ENCODE results near the gene OR56A5.

Gene OR56A5

DNA sequence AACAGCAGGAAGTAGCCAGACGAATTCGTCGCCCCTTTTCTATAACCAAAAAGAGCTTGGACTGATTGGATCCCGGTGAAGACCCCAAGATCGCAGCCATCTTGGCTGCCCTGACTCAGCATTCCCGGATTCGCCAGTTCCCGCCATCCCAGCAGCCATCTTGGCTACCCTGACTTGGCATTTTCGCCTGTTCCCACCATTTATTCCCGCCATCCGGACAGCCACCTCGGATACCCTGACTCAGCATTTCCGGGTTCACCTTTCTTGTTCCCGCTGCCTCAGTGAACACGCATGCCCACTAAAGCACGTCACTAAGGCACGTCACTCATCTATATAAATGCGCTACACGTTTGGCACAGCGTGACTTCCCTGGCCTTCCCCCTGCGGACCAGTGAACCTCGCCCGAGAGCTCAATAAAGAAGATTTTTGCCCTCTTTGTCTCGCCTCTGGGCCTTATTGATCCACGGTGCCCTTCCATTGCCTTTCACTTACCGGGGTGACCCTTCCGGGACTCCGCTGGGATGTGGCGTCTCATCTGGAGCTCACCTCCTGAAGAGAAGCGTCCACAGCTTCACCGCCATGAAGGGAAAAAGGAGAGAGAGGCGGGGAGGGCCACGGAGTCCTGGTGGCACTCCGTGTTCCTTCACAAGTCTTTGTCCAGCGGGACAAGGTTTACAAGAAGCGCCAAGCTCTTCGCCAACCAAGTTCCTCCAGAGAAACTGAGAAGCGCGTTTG lies 30.3 kb downstream of the OR56A5 start:
- no peaks in the 10 kb centered on the region for H3K27me3 ChIP-seq (ENCODE audit: control insufficient read depth in 5 of 5, insufficient read depth in 4 of 5, low read length in 5 of 5)
- no peaks in the 10 kb centered on the region for H3K36me3 ChIP-seq (ENCODE audit: control insufficient read depth in 5 of 5, insufficient read depth in 5 of 5, low read length in 5 of 5)
- H3K27ac ChIP-seq (ENCODE audit: low read depth, low read length) = no peak overlapping the region
- no peak overlapping the region for H3K9ac ChIP-seq (ENCODE audit: low read length in 5 of 5)
- H3K4me3 ChIP-seq (ENCODE audit: low read depth in 1 of 5, low read length in 5 of 5) = no peak overlapping the region
- no peaks in the 10 kb centered on the region for H3K4me1 ChIP-seq (ENCODE audit: control insufficient read depth in 5 of 5, insufficient read depth in 5 of 5, low read length in 5 of 5)
- peaks cover 0 to 6% (median 4%) of the 10 kb centered on the region in 5 donors for H3K9me3 ChIP-seq (ENCODE audit: control insufficient read depth in 5 of 5, low read length in 5 of 5)

- H3K9me3 ChIP-seq (ENCODE audit: control insufficient read depth in 5 of 5, low read length in 5 of 5) = peaks cover 0 to 8% (median 4%) of the 10 kb centered on the region in 5 donors
These were observed 35.2 kb downstream of the OR56A5 start for GRCh38 chr11:5933116-5933515.

DNA sequence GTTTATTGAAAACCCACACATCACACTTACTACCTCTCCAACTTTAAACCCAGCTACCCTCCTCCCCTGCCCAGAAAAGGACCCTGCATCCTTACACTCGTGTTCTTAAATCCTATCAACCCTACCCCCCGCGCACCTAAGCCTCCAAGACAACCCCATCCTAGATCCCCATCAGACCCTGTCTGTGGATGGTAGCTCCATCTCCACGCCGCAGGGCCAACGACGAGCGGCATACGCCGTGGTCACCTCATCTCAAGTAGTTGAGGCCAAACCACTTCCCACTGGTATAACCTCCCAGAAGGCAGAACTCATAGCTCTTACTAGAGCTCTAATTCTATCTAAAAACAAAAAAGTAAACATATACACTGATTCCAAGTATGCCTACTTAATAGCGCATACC lies 35.6 kb downstream of the OR56A5 start:
- H3K9ac ChIP-seq (ENCODE audit: low read length in 5 of 5) = no peak overlapping the region
- no peaks in the 10 kb centered on the region for H3K27me3 ChIP-seq (ENCODE audit: control insufficient read depth in 5 of 5, insufficient read depth in 4 of 5, low read length in 5 of 5)
- H3K27ac ChIP-seq (ENCODE audit: low read depth, low read length) = no peak overlapping the region
- H3K9me3 ChIP-seq (ENCODE audit: control insufficient read depth in 5 of 5, low read length in 5 of 5) = peaks cover 0 to 5% (median 4%) of the 10 kb centered on the region in 5 donors
- H3K4me1 ChIP-seq (ENCODE audit: control insufficient read depth in 5 of 5, insufficient read depth in 5 of 5, low read length in 5 of 5) = no peaks in the 10 kb centered on the region
- no peaks in the 10 kb centered on the region for H3K36me3 ChIP-seq (ENCODE audit: control insufficient read depth in 5 of 5, insufficient read depth in 5 of 5, low read length in 5 of 5)
- no peak overlapping the region for H3K4me3 ChIP-seq (ENCODE audit: low read depth in 1 of 5, low read length in 5 of 5)

More at GRCh38 chr11:5933116-5933515, 35.2 kb downstream of the OR56A5 start:
- no peaks in the 10 kb centered on the region for H3K36me3 ChIP-seq (ENCODE audit: control insufficient read depth in 5 of 5, insufficient read depth in 5 of 5, low read length in 5 of 5)
- H3K4me1 ChIP-seq (ENCODE audit: control insufficient read depth in 5 of 5, insufficient read depth in 5 of 5, low read length in 5 of 5) = no peaks in the 10 kb centered on the region
- H3K27me3 ChIP-seq (ENCODE audit: control insufficient read depth in 5 of 5, insufficient read depth in 4 of 5, low read length in 5 of 5) = no peaks in the 10 kb centered on the region
- no peak overlapping the region for H3K4me3 ChIP-seq (ENCODE audit: low read depth in 1 of 5, low read length in 5 of 5)
- no peak overlapping the region for H3K9ac ChIP-seq (ENCODE audit: low read length in 5 of 5)
- no peak overlapping the region for H3K27ac ChIP-seq (ENCODE audit: low read depth, low read length)

DNA sequence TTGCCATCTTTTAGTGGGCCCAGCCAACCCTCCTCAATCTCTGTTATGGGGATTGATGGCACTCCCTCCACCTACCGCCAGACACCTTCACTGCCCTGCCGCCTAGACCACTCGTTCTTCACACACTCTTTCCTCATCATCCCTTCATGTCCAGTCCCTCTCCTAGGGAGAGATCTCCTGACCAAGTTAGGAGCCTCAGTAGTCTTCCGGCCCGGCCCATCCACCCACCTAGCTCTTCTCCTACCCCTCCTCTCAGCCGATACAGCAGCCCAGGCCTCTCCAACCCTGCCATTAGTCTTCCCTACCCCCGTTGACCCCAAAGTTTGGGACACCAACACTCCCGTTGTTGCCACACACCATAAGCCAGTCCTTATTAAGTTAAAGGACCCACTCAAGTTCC lies 37.2 kb downstream of the OR56A5 start:
- peaks cover 0 to 5% (median 4%) of the 10 kb centered on the region in 5 donors for H3K9me3 ChIP-seq (ENCODE audit: control insufficient read depth in 5 of 5, low read length in 5 of 5)
- no peak overlapping the region for H3K4me3 ChIP-seq (ENCODE audit: low read depth in 1 of 5, low read length in 5 of 5)
- H3K27me3 ChIP-seq (ENCODE audit: control insufficient read depth in 5 of 5, insufficient read depth in 4 of 5, low read length in 5 of 5) = no peaks in the 10 kb centered on the region
- no peak overlapping the region for H3K9ac ChIP-seq (ENCODE audit: low read length in 5 of 5)
- H3K27ac ChIP-seq (ENCODE audit: low read depth, low read length) = no peak overlapping the region
- H3K4me1 ChIP-seq (ENCODE audit: control insufficient read depth in 5 of 5, insufficient read depth in 5 of 5, low read length in 5 of 5) = no peaks in the 10 kb centered on the region
- H3K36me3 ChIP-seq (ENCODE audit: control insufficient read depth in 5 of 5, insufficient read depth in 5 of 5, low read length in 5 of 5) = no peaks in the 10 kb centered on the region

- no peak overlapping the region for H3K9ac ChIP-seq (ENCODE audit: low read length in 5 of 5)
- no peak overlapping the region for H3K4me3 ChIP-seq (ENCODE audit: low read depth in 1 of 5, low read length in 5 of 5)
- no peaks in the 10 kb centered on the region for H3K27me3 ChIP-seq (ENCODE audit: control insufficient read depth in 5 of 5, insufficient read depth in 4 of 5, low read length in 5 of 5)
- H3K4me1 ChIP-seq (ENCODE audit: control insufficient read depth in 5 of 5, insufficient read depth in 5 of 5, low read length in 5 of 5) = no peaks in the 10 kb centered on the region
- H3K36me3 ChIP-seq (ENCODE audit: control insufficient read depth in 5 of 5, insufficient read depth in 5 of 5, low read length in 5 of 5) = no peaks in the 10 kb centered on the region
- H3K27ac ChIP-seq (ENCODE audit: low read depth, low read length) = no peak overlapping the region
- H3K9me3 ChIP-seq (ENCODE audit: control insufficient read depth in 5 of 5, low read length in 5 of 5) = peaks cover 0 to 5% (median 4%) of the 10 kb centered on the region in 5 donors
These were observed 37.7 kb downstream of the OR56A5 start for GRCh38 chr11:5930614-5931013.

DNA sequence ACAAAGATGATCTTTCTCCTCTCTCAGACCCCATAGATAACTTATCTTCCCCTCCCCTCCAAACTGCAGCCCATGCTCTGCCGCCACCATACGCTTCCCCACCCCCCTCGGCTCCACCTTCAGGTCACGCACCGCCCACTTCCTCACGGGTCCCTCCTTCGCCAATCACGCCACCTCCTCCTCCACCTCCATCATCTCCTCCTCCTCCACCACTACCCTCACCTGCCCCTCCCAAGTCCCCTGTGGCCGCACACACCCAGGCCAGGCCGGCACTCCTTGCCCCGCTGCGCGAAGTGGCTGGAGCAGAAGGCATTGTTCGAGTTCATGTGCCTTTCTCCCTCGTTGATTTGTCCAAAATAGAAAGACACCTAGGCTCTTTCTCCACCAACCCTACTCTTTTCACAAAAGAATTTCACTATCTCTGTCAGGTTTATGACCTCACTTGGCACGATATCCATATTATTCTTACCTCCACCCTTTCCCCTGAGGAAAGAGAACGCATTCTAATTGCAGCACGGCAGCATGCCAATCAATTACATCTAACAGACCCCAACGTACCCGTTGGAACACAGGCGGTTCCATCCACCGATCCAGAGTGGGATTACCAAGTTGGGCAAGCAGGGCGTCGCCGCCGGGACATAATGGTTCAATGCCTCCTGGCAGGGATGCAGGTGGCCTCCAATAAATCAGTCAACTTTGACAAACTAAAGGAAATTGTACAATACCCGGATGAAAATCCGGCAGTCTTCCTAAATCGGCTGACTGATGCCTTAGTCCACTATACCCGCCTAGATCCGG lies 38.5 kb downstream of the OR56A5 start:
- H3K27me3 ChIP-seq (ENCODE audit: control insufficient read depth in 5 of 5, insufficient read depth in 4 of 5, low read length in 5 of 5) = no peaks in the 10 kb centered on the region
- peaks cover 0 to 5% (median 4%) of the 10 kb centered on the region in 5 donors for H3K9me3 ChIP-seq (ENCODE audit: control insufficient read depth in 5 of 5, low read length in 5 of 5)
- H3K4me1 ChIP-seq (ENCODE audit: control insufficient read depth in 5 of 5, insufficient read depth in 5 of 5, low read length in 5 of 5) = no peaks in the 10 kb centered on the region
- no peaks in the 10 kb centered on the region for H3K36me3 ChIP-seq (ENCODE audit: control insufficient read depth in 5 of 5, insufficient read depth in 5 of 5, low read length in 5 of 5)
- no peak overlapping the region for H3K9ac ChIP-seq (ENCODE audit: low read length in 5 of 5)
- H3K27ac ChIP-seq (ENCODE audit: low read depth, low read length) = no peak overlapping the region
- H3K4me3 ChIP-seq (ENCODE audit: low read depth in 1 of 5, low read length in 5 of 5) = no peak overlapping the region

DNA sequence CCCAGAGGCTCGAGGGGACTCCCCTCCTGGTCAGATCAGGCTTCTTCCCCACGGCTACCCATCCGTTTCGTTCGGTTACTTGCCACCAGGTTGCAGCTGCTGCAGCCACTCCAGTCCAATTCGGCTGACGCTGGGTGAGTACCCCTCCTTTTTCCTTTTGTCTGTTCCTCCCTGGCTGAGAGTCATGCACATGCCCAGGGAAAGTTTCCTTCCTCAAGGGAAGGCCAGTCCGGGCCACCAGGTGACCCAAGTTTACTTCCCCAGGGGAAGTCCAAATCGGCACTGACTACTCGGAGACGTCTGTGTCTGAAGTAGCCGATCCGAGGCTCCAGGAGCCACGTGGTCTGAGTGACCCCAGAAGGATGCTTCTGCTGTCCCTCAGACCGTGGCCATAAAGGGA lies 39.5 kb downstream of the OR56A5 start:
- H3K4me3 ChIP-seq (ENCODE audit: low read depth in 1 of 5, low read length in 5 of 5) = no peak overlapping the region
- no peak overlapping the region for H3K9ac ChIP-seq (ENCODE audit: low read length in 5 of 5)
- no peaks in the 10 kb centered on the region for H3K4me1 ChIP-seq (ENCODE audit: control insufficient read depth in 5 of 5, insufficient read depth in 5 of 5, low read length in 5 of 5)
- H3K36me3 ChIP-seq (ENCODE audit: control insufficient read depth in 5 of 5, insufficient read depth in 5 of 5, low read length in 5 of 5) = no peaks in the 10 kb centered on the region
- H3K9me3 ChIP-seq (ENCODE audit: control insufficient read depth in 5 of 5, low read length in 5 of 5) = peaks cover 0 to 7% (median 6%) of the 10 kb centered on the region in 5 donors
- H3K27me3 ChIP-seq (ENCODE audit: control insufficient read depth in 5 of 5, insufficient read depth in 4 of 5, low read length in 5 of 5) = no peaks in the 10 kb centered on the region
- H3K27ac ChIP-seq (ENCODE audit: low read depth, low read length) = no peak overlapping the region

DNA sequence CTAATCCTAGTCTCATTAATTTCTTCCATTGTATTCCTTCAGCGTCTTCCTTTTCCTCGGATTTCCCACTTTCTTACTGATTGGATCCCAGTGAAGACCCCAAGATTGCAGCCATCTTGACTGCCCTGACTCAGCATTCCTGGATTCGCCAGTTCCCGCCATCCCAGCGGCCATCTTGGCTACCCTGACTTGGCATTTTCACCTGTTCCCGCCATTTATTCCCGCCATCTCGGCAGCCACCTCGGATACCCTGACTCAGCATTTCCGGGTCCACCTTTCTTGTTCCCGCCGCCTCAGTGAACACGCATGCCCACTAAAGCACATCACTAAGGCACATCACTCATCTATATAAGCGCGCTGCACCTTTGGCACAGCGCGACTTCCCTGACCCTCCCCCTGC lies 40.0 kb downstream of the OR56A5 start:
- Histone ChIP-seq H3K4me3 (ENCODE audit: low read depth in 1 of 5, low read length in 5 of 5) (no peak overlapping the region), H3K27me3 (ENCODE audit: control insufficient read depth in 5 of 5, insufficient read depth in 4 of 5, low read length in 5 of 5) (no peaks in the 10 kb centered on the region), H3K4me1 (ENCODE audit: control insufficient read depth in 5 of 5, insufficient read depth in 5 of 5, low read length in 5 of 5) (no peaks in the 10 kb centered on the region), H3K27ac (ENCODE audit: low read depth, low read length) (no peak overlapping the region), H3K36me3 (ENCODE audit: control insufficient read depth in 5 of 5, insufficient read depth in 5 of 5, low read length in 5 of 5) (no peaks in the 10 kb centered on the region), H3K9me3 (ENCODE audit: control insufficient read depth in 5 of 5, low read length in 5 of 5) (peaks cover 0 to 12% (median 9%) of the 10 kb centered on the region in 5 donors), H3K9ac (ENCODE audit: low read length in 5 of 5) (no peak overlapping the region)

GRCh38 chr11:5923794-5924193 lies 44.5 kb downstream of the OR56A5 start:
- Histone ChIP-seq H3K36me3 (ENCODE audit: control insufficient read depth in 5 of 5, insufficient read depth in 5 of 5, low read length in 5 of 5) (no peaks in the 10 kb centered on the region), H3K4me1 (ENCODE audit: control insufficient read depth in 5 of 5, insufficient read depth in 5 of 5, low read length in 5 of 5) (no peaks in the 10 kb centered on the region), H3K27me3 (ENCODE audit: control insufficient read depth in 5 of 5, insufficient read depth in 4 of 5, low read length in 5 of 5) (no peaks in the 10 kb centered on the region)

GRCh38 chr11:5923427-5923776 lies 44.9 kb downstream of the OR56A5 start:
- Histone ChIP-seq H3K9ac (ENCODE audit: low read length in 5 of 5) (no peak overlapping the region), H3K4me3 (ENCODE audit: low read depth in 1 of 5, low read length in 5 of 5) (no peak overlapping the region), H3K27me3 (ENCODE audit: control insufficient read depth in 5 of 5, insufficient read depth in 4 of 5, low read length in 5 of 5) (no peaks in the 10 kb centered on the region), H3K9me3 (ENCODE audit: control insufficient read depth in 5 of 5, low read length in 5 of 5) (peaks cover 0 to 16% (median 10%) of the 10 kb centered on the region in 5 donors), H3K27ac (ENCODE audit: low read depth, low read length) (no peak overlapping the region), H3K4me1 (ENCODE audit: control insufficient read depth in 5 of 5, insufficient read depth in 5 of 5, low read length in 5 of 5) (no peaks in the 10 kb centered on the region), H3K36me3 (ENCODE audit: control insufficient read depth in 5 of 5, insufficient read depth in 5 of 5, low read length in 5 of 5) (no peaks in the 10 kb centered on the region)

More at GRCh38 chr11:5923794-5924193, 44.5 kb downstream of the OR56A5 start:
- H3K4me3 ChIP-seq (ENCODE audit: low read depth in 1 of 5, low read length in 5 of 5) = no peak overlapping the region
- no peak overlapping the region for H3K9ac ChIP-seq (ENCODE audit: low read length in 5 of 5)
- peaks cover 0 to 16% (median 10%) of the 10 kb centered on the region in 5 donors for H3K9me3 ChIP-seq (ENCODE audit: control insufficient read depth in 5 of 5, low read length in 5 of 5)
- H3K27ac ChIP-seq (ENCODE audit: low read depth, low read length) = no peak overlapping the region

Data from subcutaneous abdominal adipose tissue (tissue), 5 donors.